Epithelial cell of esophagus (primary cell): ENCODE measurements around the gene RTN4RL2.
A peak's percentile ranks its signal among the peaks of the same experiment; 100 is the strongest.

Experiments used
- DNase-seq: peaks from one replicate; pipeline ENCODE4 v3.0.0; 2010; ENCODE audit warnings: low read depth
- H3K4me3 ChIP-seq: 2 replicates; pipeline ENCODE4 v1.5.1; 2011; ENCODE audit warnings: mild to moderate bottlenecking, low read length, control low read depth
- TF ChIP-seq, protein P1 (sequence below): IDR thresholded peaks from 2 replicates; pipeline ENCODE4 v1.5.1; 2011; ENCODE audit warnings: low read depth, mild to moderate bottlenecking, low read length, control low read depth, inconsistent platforms; ENCODE audit not compliant: insufficient read depth; ENCODE audit errors: missing control alignments

The RTN4RL2 gene

DNA sequence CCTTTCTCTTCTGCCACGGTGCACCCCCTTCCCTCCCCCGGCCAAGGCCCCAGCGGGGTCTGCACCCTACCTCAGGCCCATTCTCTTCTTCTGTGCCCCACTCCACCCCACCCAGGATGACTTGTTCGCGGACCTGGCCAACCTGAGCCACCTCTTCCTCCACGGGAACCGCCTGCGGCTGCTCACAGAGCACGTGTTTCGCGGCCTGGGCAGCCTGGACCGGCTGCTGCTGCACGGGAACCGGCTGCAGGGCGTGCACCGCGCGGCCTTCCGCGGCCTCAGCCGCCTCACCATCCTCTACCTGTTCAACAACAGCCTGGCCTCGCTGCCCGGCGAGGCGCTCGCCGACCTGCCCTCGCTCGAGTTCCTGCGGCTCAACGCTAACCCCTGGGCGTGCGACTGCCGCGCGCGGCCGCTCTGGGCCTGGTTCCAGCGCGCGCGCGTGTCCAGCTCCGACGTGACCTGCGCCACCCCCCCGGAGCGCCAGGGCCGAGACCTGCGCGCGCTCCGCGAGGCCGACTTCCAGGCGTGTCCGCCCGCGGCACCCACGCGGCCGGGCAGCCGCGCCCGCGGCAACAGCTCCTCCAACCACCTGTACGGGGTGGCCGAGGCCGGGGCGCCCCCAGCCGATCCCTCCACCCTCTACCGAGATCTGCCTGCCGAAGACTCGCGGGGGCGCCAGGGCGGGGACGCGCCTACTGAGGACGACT is 15.9 kb downstream of the RTN4RL2 start:
- TF ChIP-seq, protein P1, sequence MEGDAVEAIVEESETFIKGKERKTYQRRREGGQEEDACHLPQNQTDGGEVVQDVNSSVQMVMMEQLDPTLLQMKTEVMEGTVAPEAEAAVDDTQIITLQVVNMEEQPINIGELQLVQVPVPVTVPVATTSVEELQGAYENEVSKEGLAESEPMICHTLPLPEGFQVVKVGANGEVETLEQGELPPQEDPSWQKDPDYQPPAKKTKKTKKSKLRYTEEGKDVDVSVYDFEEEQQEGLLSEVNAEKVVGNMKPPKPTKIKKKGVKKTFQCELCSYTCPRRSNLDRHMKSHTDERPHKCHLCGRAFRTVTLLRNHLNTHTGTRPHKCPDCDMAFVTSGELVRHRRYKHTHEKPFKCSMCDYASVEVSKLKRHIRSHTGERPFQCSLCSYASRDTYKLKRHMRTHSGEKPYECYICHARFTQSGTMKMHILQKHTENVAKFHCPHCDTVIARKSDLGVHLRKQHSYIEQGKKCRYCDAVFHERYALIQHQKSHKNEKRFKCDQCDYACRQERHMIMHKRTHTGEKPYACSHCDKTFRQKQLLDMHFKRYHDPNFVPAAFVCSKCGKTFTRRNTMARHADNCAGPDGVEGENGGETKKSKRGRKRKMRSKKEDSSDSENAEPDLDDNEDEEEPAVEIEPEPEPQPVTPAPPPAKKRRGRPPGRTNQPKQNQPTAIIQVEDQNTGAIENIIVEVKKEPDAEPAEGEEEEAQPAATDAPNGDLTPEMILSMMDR: no peak
- H3K4me3 ChIP-seq: peak overlapping the region; percentile 20
- DNase-seq: no peak

DNA sequence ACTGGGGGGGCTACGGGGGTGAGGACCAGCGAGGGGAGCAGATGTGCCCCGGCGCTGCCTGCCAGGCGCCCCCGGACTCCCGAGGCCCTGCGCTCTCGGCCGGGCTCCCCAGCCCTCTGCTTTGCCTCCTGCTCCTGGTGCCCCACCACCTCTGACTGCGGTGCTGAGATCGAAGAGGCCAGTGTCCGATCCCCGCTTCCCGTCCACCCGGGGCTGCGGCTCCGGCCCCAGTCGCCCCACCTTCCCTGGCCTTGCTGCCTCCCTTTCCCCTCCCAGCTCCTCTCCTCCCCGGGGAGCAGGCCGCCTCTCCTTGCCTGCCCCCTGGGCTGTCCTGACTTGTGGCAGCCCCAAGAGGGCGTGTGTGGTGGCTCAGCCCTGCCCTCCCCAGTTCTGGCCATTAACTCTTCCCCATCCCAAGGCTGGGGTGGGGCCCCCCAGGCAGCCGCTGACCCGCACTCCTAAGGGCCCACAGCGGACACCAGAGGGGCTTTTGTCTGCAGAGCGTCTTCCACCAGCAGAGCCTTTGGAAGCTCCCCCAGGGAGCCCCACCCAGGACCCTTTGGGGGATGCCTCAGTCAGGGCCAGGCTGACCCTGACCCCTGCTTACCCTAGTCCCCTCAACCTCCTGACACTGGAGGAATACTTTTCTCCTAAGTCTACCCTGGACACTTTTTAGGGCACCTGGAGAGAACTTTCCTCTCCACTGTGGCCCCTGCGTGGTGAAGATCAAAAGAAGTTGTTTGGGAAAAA is 16.6 kb downstream of the RTN4RL2 start:
- DNase-seq: peak; percentile 45
- H3K4me3 ChIP-seq: peak overlapping the region; percentile 20
- TF ChIP-seq, protein P1: peak; percentile 45

DNA sequence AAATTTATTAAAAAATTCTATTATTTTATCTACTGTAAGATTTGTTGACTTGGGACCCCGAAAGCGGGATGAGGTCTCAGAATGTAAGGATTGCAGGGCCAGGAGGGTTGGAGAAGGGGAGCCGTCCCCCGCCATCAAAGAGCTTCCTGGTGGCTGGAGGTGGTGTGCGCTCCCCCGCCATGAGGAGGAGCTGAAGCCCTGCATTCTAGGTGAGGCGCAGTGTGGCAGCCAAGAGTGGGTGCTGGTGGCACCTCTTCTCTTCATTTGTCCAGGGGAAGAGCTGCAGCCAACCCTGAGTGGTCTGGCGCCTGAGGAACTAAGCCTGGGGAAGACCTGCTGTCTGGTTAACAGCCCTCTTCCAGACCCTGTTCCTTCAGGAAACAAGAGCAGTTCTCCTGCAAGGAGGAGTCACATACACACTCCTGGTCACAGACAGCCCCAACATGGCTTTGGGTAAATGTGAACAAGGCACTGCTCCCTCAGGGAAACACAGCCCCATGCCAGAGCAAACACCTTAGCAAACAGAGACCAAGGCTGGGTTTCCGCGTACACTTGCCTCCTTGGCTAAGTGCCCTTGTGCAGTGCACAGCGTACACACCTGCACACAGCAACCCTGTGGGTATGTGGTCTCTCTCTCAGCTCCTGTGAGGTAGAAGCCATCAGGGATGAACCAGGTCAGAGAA is 17.3 kb downstream of the RTN4RL2 start:
- DNase-seq: no peak
- no peak overlapping the region for H3K4me3 ChIP-seq
- TF ChIP-seq, protein P1: no peak

DNA sequence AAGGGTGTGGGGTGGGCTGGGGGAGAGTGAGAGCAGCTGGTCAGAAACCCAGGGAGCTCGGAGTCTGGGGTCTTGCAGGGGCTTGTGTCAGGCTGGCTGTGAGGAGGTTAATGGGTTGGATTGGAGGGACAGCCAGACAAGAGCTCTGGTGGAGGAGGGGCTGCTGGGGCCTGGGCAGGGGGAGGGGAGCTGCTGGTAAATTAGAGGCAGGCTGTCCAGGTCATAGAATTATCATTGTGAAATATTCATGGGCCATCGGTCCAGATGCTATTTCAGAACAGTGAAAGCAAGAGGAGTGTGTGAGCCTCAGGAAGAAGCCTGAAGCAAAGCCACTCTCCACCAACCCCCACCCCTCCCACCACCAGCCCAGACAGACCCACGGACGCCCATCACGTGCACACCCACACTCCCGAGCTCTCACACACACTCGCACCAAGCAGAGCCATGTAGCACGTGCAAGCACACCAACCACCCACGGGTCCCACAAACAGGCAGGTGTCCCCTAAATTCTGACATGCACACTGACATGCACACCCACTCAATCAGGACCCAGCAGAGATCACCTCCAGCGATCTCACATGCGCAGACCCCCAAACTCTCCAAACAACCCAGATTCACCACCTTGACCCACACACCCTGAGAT is 18.8 kb downstream of the RTN4RL2 start:
- no peak for DNase-seq
- no peak overlapping the region for H3K4me3 ChIP-seq
- TF ChIP-seq, protein P1: no peak

DNA sequence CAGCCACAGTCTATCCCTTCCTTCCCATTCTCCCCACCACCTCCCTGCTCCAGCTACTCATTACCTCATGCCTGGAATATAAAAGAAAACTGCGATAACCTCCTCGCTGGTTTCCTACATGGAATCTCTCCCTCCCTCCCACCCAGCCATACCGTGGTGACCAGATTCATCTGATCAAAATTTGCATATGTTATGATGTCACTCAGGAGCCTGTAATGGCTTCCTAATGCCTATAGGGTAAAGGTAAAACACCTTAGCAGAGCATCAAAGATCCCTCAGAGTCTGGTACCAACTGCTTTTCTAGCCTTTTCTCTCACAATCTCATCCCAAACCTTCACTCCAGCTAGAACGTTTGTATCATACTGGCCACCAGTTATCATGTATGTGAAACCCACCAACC is 19.6 kb downstream of the RTN4RL2 start:
- H3K4me3 ChIP-seq: no peak overlapping the region
- TF ChIP-seq, protein P1: no peak
- DNase-seq: no peak

DNA sequence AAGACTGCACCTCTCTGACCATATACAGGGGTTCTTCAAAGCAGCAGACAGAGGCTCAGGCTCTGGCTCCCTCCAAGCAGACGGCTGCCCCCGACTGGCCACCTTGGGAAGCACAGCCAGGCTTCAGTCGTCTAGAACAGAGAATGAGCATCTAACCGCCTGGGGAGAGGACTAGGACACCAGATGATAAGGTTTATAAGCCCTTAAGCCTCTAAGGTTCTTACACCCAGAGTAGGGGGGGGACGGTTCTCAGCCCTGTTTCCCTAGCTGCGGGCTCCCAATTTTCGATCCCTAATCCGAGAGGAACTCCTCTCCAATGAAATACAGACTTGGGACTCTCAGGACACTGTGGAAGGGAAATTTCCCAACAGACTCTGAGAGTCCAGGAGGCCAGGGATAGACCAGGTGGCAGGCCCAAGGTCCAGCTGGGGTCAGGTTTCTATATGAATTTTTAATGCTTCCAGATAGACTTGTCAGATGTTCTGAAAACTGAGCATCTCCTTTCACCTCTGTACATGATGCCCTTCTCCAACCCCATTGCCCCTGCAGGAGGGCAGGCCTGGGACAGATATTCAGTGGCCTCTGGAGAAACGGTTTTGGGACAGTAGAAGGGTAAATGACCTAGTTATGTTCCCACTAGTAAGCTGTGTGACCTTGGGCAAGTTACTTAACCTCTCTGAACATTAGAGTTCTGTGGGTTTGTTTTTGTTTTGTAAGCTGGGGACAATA is 20.2 kb downstream of the RTN4RL2 start:
- DNase-seq: peak; percentile 63
- H3K4me3 ChIP-seq: no peak overlapping the region
- TF ChIP-seq, protein P1: peak; percentile 81
